ENCODE results near the gene ABCC5.
"Not testable (repeated sequence)": the region's sequence is repeated elsewhere in the genome, so short reads cannot be mapped to it uniquely, and the experiment has no call there.

ABCC5 gene

GRCh38 chr3:184039414-184039813 lies 21.7 kb upstream of the ABCC5 start:
- no peak overlapping the region for H3K4me3 ChIP-seq (ENCODE audit: insufficient read depth, low read depth, low read length)
- 88 to 94% methylated on average over 5 of the region's 5 CpGs for WGBS, 2 experiments
- no peaks in the 10 kb centered on the region for H3K4me1 ChIP-seq (ENCODE audit: control insufficient read depth, insufficient read depth, low read length)
- no peaks in the 10 kb centered on the region for H3K36me3 ChIP-seq (ENCODE audit: control insufficient read depth, insufficient read depth, low read length)
- H3K27me3 ChIP-seq (ENCODE audit: control insufficient read depth, insufficient read depth, low read length, poor library complexity, severe bottlenecking): no peaks in the 10 kb centered on the region
- H3K9me3 ChIP-seq (ENCODE audit: control insufficient read depth, low read length): no peaks in the 10 kb centered on the region
- no peak overlapping the region for H3K27ac ChIP-seq (ENCODE audit: insufficient read depth, low read depth, low read length, poor library complexity, severe bottlenecking)

DNA sequence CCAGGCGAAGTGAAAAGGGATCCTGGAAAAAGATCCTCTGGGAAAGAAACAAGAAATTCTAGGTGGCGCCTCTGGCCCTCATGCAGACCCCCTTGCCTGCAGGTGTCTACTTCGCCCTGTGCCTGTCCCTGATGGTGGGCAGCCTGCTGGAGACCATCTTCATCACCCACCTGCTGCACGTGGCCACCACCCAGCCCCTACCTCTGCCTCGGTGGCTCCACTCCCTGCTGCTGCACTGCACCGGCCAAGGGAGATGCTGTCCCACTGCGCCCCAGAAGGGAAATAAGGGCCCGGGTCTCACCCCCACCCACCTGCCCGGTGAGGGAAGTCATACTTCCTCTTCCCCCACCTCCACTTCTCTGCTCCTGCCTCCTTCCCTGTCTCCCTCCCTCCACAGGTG lies 20.6 kb upstream of the ABCC5 start:
- not testable (repeated sequence) for H3K4me1 ChIP-seq (ENCODE audit: control insufficient read depth, insufficient read depth, low read length); H3K4me3 ChIP-seq (ENCODE audit: insufficient read depth, low read depth, low read length); H3K9me3 ChIP-seq (ENCODE audit: control insufficient read depth, low read length); H3K27ac ChIP-seq (ENCODE audit: insufficient read depth, low read depth, low read length, poor library complexity, severe bottlenecking); H3K36me3 ChIP-seq (ENCODE audit: control insufficient read depth, insufficient read depth, low read length); H3K27me3 ChIP-seq (ENCODE audit: control insufficient read depth, insufficient read depth, low read length, poor library complexity, severe bottlenecking)
- WGBS, 2 experiments: 86 to 92% methylated on average over 7 to 9 of the region's 9 CpGs

GRCh38 chr3:184037816-184038215 lies 20.1 kb upstream of the ABCC5 start:
- no peaks in the 10 kb centered on the region for H3K4me1 ChIP-seq (ENCODE audit: control insufficient read depth, insufficient read depth, low read length)
- no peaks in the 10 kb centered on the region for H3K27me3 ChIP-seq (ENCODE audit: control insufficient read depth, insufficient read depth, low read length, poor library complexity, severe bottlenecking)
- H3K4me3 ChIP-seq (ENCODE audit: insufficient read depth, low read depth, low read length): no peak overlapping the region
- H3K27ac ChIP-seq (ENCODE audit: insufficient read depth, low read depth, low read length, poor library complexity, severe bottlenecking): no peak overlapping the region
- WGBS, 2 experiments: 76 to 81% methylated on average over 7 of the region's 7 CpGs
- H3K36me3 ChIP-seq (ENCODE audit: control insufficient read depth, insufficient read depth, low read length): no peaks in the 10 kb centered on the region
- no peaks in the 10 kb centered on the region for H3K9me3 ChIP-seq (ENCODE audit: control insufficient read depth, low read length)

GRCh38 chr3:184031187-184031792 lies 13.6 kb upstream of the ABCC5 start, which contains the start of gene HTR3D:
TSS of gene HTR3D (plus strand) at chr3:184031742. CDS start at chr3:184031742, 0 bp downstream.
- no peaks in the 10 kb centered on the region for H3K4me1 ChIP-seq (ENCODE audit: control insufficient read depth, insufficient read depth, low read length)
- H3K4me3 ChIP-seq (ENCODE audit: insufficient read depth, low read depth, low read length): no peak within 1 kb of the TSS
- H3K36me3 ChIP-seq (ENCODE audit: control insufficient read depth, insufficient read depth, low read length): no peaks in the 10 kb centered on the region
- no peaks in the 10 kb centered on the region for H3K9me3 ChIP-seq (ENCODE audit: control insufficient read depth, low read length)
- H3K27ac ChIP-seq (ENCODE audit: insufficient read depth, low read depth, low read length, poor library complexity, severe bottlenecking): no peak within 1 kb of the TSS
- no peaks in the 10 kb centered on the region for H3K27me3 ChIP-seq (ENCODE audit: control insufficient read depth, insufficient read depth, low read length, poor library complexity, severe bottlenecking)
- WGBS, 2 experiments: 78 to 81% methylated on average over 4 of the region's 4 CpGs

- Histone ChIP-seq H3K9me3 (ENCODE audit: control insufficient read depth, low read length) (no peaks in the 10 kb centered on the region), H3K36me3 (ENCODE audit: control insufficient read depth, insufficient read depth, low read length) (no peaks in the 10 kb centered on the region), H3K27me3 (ENCODE audit: control insufficient read depth, insufficient read depth, low read length, poor library complexity, severe bottlenecking) (no peaks in the 10 kb centered on the region), H3K4me1 (ENCODE audit: control insufficient read depth, insufficient read depth, low read length) (no peaks in the 10 kb centered on the region), H3K27ac (ENCODE audit: insufficient read depth, low read depth, low read length, poor library complexity, severe bottlenecking) (no peak overlapping the region), H3K4me3 (ENCODE audit: insufficient read depth, low read depth, low read length) (no peak overlapping the region)
- WGBS, 2 experiments: 86 to 89% methylated on average over 3 of the region's 3 CpGs
These were observed 12.9 kb upstream of the ABCC5 start for GRCh38 chr3:184030536-184030935.

DNA sequence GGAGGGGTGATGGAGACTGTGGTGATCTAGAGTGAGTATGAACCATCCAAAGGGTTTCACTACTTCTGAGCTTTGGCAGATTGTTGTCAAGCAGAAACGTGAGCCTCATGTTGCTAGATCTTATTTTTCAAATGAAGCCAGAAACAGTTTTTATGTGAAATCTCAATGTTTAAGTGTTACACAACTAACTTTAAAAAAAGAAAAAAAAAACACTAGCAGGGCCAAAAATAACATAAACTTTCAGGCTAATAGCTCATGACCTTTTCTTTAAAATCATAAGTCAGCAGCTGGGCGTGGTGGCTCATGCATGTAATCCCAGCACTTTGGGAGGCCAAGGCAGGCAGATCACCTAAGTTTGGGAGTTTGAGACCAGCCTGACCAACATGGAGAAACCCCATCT lies 11.8 kb upstream of the ABCC5 start:
- 89 to 92% methylated on average over 2 of the region's 2 CpGs for WGBS, 2 experiments
- H3K9me3 ChIP-seq (ENCODE audit: control insufficient read depth, low read length): no peaks in the 10 kb centered on the region
- no peaks in the 10 kb centered on the region for H3K27me3 ChIP-seq (ENCODE audit: control insufficient read depth, insufficient read depth, low read length, poor library complexity, severe bottlenecking)
- no peak overlapping the region for H3K4me3 ChIP-seq (ENCODE audit: insufficient read depth, low read depth, low read length)
- H3K27ac ChIP-seq (ENCODE audit: insufficient read depth, low read depth, low read length, poor library complexity, severe bottlenecking): no peak overlapping the region
- H3K4me1 ChIP-seq (ENCODE audit: control insufficient read depth, insufficient read depth, low read length): no peaks in the 10 kb centered on the region
- no peaks in the 10 kb centered on the region for H3K36me3 ChIP-seq (ENCODE audit: control insufficient read depth, insufficient read depth, low read length)

- H3K27me3 ChIP-seq (ENCODE audit: control insufficient read depth, insufficient read depth, low read length, poor library complexity, severe bottlenecking); H3K36me3 ChIP-seq (ENCODE audit: control insufficient read depth, insufficient read depth, low read length); H3K27ac ChIP-seq (ENCODE audit: insufficient read depth, low read depth, low read length, poor library complexity, severe bottlenecking); H3K4me1 ChIP-seq (ENCODE audit: control insufficient read depth, insufficient read depth, low read length); H3K9me3 ChIP-seq (ENCODE audit: control insufficient read depth, low read length); H3K4me3 ChIP-seq (ENCODE audit: insufficient read depth, low read depth, low read length): not testable (repeated sequence)
- 96 to 98% methylated on average over 1 of the region's 1 CpG for WGBS, 2 experiments
These were observed 10.7 kb upstream of the ABCC5 start for GRCh38 chr3:184028275-184028890.

- H3K27me3 ChIP-seq (ENCODE audit: control insufficient read depth, insufficient read depth, low read length, poor library complexity, severe bottlenecking); H3K27ac ChIP-seq (ENCODE audit: insufficient read depth, low read depth, low read length, poor library complexity, severe bottlenecking); H3K9me3 ChIP-seq (ENCODE audit: control insufficient read depth, low read length); H3K4me3 ChIP-seq (ENCODE audit: insufficient read depth, low read depth, low read length); H3K36me3 ChIP-seq (ENCODE audit: control insufficient read depth, insufficient read depth, low read length); H3K4me1 ChIP-seq (ENCODE audit: control insufficient read depth, insufficient read depth, low read length): not testable (repeated sequence)
- 86 to 92% methylated on average over 3 to 5 of the region's 5 CpGs for WGBS, 2 experiments
These were observed 7.6 kb upstream of the ABCC5 start for GRCh38 chr3:184025256-184025655.

DNA sequence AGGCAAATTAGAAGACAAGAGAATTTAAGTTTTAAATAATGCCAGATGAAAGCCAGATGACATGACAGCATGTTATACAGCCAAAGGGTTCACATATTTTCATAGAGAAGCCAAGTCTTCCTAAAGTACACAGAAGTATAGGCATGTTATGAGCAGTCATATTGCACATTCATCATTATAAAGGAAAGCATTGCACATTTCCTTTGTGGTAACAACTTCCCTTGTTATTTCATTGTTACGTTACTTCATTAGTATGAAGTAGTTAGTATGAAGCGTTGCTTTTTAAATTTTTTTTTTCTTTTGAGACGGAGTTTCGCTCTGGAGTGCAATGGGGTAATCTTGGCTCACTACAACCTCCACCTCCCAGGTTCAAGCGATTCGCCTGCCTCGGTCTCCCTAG lies 4.6 kb upstream of the ABCC5 start:
- Histone ChIP-seq H3K4me1 (ENCODE audit: control insufficient read depth, insufficient read depth, low read length) (no peaks in the 10 kb centered on the region), H3K27ac (ENCODE audit: insufficient read depth, low read depth, low read length, poor library complexity, severe bottlenecking) (no peak overlapping the region), H3K36me3 (ENCODE audit: control insufficient read depth, insufficient read depth, low read length) (no peaks in the 10 kb centered on the region), H3K27me3 (ENCODE audit: control insufficient read depth, insufficient read depth, low read length, poor library complexity, severe bottlenecking) (no peaks in the 10 kb centered on the region), H3K4me3 (ENCODE audit: insufficient read depth, low read depth, low read length) (no peak overlapping the region), H3K9me3 (ENCODE audit: control insufficient read depth, low read length) (no peaks in the 10 kb centered on the region)
- WGBS, 2 experiments: 86 to 95% methylated on average over 7 of the region's 7 CpGs

DNA sequence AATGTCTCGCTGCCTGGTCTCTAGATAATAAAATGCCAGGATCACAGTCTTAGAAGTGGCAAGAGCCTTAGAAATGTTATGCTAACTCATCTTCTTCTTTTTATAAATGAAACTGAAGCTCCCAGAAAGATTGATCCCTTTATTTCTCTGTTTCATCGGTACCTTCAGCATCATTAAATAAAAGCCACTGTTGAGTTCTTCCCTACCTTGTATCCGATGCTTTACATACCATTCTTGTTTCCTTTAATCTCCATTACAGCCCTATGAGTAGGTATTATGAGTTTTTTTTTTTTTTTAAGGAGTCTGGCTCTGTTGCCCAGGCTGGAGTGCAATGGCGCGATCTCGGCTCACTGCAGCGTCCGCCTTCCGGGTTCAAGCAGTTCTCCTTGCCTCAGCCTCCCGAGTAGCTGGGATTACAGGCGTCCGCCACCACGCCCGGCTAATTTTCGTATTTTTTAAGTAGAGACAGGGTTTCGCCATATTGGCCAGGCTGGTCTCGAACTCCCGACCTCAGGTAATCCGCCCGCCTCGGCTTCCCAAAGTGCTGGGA lies 815 bp upstream of the ABCC5 start:
- no peaks in the 10 kb centered on the region for H3K27me3 ChIP-seq (ENCODE audit: control insufficient read depth, insufficient read depth, low read length, poor library complexity, severe bottlenecking)
- H3K4me3 ChIP-seq (ENCODE audit: insufficient read depth, low read depth, low read length): peak overlapping the region; percentile 99
- H3K4me1 ChIP-seq (ENCODE audit: control insufficient read depth, insufficient read depth, low read length): peaks cover 8% of the 10 kb centered on the region
- peaks cover 2% of the 10 kb centered on the region for H3K36me3 ChIP-seq (ENCODE audit: control insufficient read depth, insufficient read depth, low read length)
- H3K9me3 ChIP-seq (ENCODE audit: control insufficient read depth, low read length): no peaks in the 10 kb centered on the region
- no peak overlapping the region for H3K27ac ChIP-seq (ENCODE audit: insufficient read depth, low read depth, low read length, poor library complexity, severe bottlenecking)
- 92 to 93% methylated on average over 20 to 21 of the region's 21 CpGs for WGBS, 2 experiments
